ENCODE measurements around the gene HYI. TPM values are rescaled to one million over a fixed set of nuclear protein-coding genes. Genes with fewer than 3 reads are reported as not detected.
"Not testable (repeated sequence)": the region's sequence is repeated elsewhere in the genome, so short reads cannot be mapped to it uniquely, and the experiment has no call there.

Gene HYI, protein sequence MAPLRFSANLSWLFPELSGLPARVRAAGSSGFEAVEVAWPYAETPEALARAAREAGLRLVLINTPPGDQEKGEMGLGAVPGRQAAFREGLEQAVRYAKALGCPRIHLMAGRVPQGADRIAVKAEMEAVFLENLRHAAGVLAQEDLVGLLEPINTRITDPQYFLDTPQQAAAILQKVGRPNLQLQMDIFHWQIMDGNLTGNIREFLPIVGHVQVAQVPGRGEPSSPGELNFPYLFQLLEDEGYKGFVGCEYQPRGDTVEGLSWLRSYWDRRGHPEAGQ
- 10 to 100 TPM; 10.8 to 13.5 TPM for total RNA-seq

DNA sequence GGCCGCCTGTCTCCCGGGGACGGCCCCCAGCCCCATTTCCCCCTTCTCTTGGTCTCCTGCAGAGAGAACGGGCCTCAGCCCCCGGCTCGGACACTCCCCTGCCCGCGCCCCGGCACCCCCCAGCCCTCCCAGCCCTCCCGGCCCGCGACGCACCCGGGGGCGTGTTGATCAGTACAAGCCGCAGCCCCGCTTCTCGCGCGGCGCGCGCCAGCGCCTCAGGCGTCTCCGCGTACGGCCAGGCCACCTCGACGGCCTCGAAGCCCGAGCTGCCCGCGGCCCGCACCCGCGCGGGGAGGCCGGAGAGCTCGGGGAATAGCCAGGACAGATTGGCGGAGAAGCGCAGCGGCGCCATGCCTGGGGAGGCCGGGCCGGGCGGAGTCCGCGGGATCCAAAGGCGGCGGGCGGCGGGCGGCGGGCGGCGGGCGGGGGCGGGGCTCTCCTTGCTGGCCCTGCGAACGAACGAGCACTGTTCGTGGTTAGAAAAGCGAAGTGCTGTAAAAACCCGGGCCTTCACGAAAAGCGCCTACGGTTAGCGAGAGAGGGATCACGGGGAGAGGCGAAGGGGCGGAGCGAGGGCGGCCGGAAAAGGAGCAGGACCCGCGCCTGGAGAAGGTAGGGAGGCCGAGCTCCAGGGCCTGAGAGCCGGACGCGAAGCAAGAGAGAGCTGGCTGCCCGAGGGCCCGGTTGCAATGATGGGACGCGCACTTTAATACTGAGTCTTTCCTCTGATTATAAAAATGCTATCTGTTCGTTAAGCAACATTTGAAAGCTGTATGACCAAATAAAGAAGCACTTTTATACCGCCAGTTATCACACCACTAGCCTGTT lies at the start of gene HYI:
TSS of gene HYI (minus strand) at position 490 of the 828 bp plus-strand sequence. CDS start at position 352, 138 bp downstream.
- ATAC-seq (peak; percentile 65), DNase-seq (peak; percentile 84)
- no peaks in the 10 kb centered on the region for H3K9me3 Mint-ChIP-seq (ENCODE audit: low read depth)
- H3K27ac Mint-ChIP-seq, result peak within 1 kb of the TSS; percentile 79
- H3K27me3 Mint-ChIP-seq, result peaks cover 15% of the 10 kb centered on the region
- POLR2A ChIA-PET, result interaction anchor here (1.3 kb wide), 1 partner anchor 197 kb away, joined by 5 read pairs; the partner anchor contains the start of gene KDM4A
- peaks cover 8% of the 10 kb centered on the region for H3K36me3 Mint-ChIP-seq (ENCODE audit: low read depth)
- intact Hi-C loops (cut with DNase I, micrococcal nuclease), result loop anchor here in 1 of 2 experiments (1.0 to 10.0 kb wide), 7 partner anchors 85 to 999 kb away; partner anchors contain the start of genes B4GALT2, CDC20, CFAP57 and EBNA1BP2
- H3K4me1 Mint-ChIP-seq, result peaks cover 17% of the 10 kb centered on the region
- CTCF ChIA-PET, result interaction anchor here (0.8 to 1.6 kb wide), 5 partner anchors 12 to 227 kb away, joined by 3 to 7 read pairs (median 3); no protein-coding TSS in a partner anchor
- peak within 1 kb of the TSS; percentile 79 for H3K4me3 Mint-ChIP-seq

DNA sequence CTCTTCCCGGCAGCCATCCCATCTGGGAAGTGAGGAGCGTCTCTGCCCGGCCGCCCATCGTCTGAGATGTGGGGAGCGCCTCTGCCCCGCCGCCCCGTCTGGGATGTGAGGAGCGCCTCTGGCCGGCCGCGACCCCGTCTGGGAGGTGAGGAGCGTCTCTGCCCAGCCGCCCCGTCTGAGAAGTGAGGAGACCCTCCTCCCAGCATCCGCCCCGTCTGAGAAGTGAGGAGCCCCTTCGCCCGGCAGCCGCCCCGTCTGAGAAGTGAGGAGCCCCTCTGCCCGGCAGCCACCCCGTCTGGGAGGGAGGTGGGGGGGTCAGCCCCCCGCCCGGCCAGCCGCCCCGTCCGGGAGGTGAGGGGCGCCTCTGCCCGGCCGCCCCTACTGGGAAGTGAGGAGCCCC lies 48.1 kb upstream of the HYI start:
- POLR2A ChIA-PET; intact Hi-C loops (cut with DNase I, micrococcal nuclease); ATAC-seq; H3K27ac Mint-ChIP-seq; CTCF ChIA-PET; H3K4me1 Mint-ChIP-seq; H3K36me3 Mint-ChIP-seq (ENCODE audit: low read depth); H3K4me3 Mint-ChIP-seq; H3K9me3 Mint-ChIP-seq (ENCODE audit: low read depth); DNase-seq; H3K27me3 Mint-ChIP-seq: not testable (repeated sequence)

DNA sequence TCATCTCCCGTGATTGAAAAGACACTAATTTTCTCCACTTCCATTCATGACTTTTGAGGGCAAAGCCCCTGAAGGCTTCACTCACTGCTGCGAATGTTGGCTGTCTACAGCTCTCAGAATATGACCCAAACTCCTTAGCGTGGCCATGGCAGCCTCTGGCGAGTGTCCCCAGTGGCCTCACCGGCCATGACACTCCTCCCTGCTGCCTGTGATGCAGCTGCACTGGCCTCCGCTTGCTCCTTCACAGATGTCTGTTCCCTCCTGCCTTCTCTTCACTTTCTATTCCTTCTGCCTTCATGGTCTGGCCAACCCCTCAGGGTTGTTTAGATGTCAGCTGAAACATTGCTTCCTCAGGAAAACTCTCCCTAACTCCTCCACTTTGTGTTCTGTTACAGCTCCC lies 46.2 kb upstream of the HYI start:
- Mint-ChIP-seq H3K9me3 (ENCODE audit: low read depth) (no peaks in the 10 kb centered on the region), H3K27me3 (peaks cover 14% of the 10 kb centered on the region), H3K36me3 (ENCODE audit: low read depth) (no peaks in the 10 kb centered on the region), H3K4me1 (no peaks in the 10 kb centered on the region), H3K27ac (no peak overlapping the region), H3K4me3 (no peak overlapping the region)
- no peak for ATAC-seq
- ChIA-PET CTCF (interaction anchor here (0.6 kb wide), 1 partner anchor 278 kb away, joined by 4 read pairs; no protein-coding TSS in a partner anchor), POLR2A (no interaction called here)
- intact Hi-C loops (cut with DNase I, micrococcal nuclease), result no loop called here
- no peak for DNase-seq

DNA sequence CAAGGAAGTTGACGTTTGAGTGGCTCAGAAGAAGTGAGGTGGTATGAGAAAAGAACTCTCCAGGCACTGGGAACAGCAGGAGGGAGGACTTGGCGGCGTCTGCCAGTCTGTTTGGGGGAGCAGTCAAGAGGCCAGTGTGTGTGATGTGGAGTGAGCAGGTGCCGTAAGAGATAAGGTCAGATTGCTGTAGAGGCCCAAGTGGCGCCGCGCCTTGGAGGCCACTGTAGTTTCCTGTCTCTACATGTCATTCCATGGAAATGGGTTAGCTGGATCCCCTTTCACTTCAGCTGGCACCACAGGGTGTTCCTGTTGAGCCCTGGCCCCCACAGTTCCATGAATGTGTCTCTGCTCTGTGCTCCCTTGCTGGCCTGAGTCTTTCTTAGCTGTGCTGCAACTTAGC lies 41.5 kb upstream of the HYI start:
- peaks cover 11% of the 10 kb centered on the region for H3K9me3 Mint-ChIP-seq (ENCODE audit: low read depth)
- no peak overlapping the region for H3K4me3 Mint-ChIP-seq
- no peaks in the 10 kb centered on the region for H3K36me3 Mint-ChIP-seq (ENCODE audit: low read depth)
- POLR2A ChIA-PET, result interaction anchor here (0.5 kb wide), 1 partner anchor 1276 kb away, joined by 4 read pairs; no protein-coding TSS in a partner anchor
- intact Hi-C loops (cut with DNase I, micrococcal nuclease), result no loop called here
- DNase-seq, result no peak
- CTCF ChIA-PET, result no interaction called here
- no peaks in the 10 kb centered on the region for H3K4me1 Mint-ChIP-seq
- H3K27me3 Mint-ChIP-seq, result peaks cover 16% of the 10 kb centered on the region
- H3K27ac Mint-ChIP-seq, result no peak overlapping the region
- ATAC-seq, result no peak

DNA sequence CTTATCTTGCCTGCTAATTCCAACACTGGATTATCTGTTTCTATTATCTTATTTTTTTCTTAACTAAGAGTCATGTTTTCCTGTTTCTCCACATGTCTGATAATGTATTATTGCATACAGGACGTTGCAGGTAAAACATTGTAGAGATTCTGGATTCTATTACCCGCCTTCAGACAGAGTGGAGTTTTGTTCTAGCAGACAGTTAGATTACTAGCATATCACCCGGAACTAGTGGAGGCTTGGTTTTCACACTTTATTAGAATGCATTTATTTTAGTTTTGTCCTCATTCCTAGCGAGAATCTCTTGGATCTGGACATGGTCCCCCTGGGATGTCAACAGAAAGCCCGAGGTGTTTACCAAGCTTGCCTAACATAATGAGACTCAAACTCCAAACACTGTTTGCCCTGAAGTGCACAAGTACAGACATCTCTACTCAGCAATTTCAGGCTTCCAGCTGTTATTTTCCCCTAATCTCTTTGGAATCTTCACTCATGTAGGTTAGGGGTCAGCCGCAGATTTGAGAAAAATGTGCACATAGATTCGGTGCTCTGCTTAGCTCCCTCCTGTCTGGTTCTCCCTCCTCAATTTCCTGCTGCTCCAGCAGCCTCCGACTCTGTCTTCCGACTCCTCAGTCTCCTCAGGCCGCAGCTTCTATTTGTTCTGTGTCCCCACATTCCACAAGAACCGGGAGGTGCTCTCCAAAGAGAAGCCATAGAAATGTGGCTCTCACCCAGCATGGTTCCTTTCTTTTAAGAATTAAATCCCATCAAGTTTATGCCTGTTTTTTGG lies 40.1 kb upstream of the HYI start:
- no peaks in the 10 kb centered on the region for H3K4me1 Mint-ChIP-seq
- no peak overlapping the region for H3K4me3 Mint-ChIP-seq
- CTCF ChIA-PET, result no interaction called here
- ATAC-seq (no peak), DNase-seq (no peak)
- peaks cover 19% of the 10 kb centered on the region for H3K9me3 Mint-ChIP-seq (ENCODE audit: low read depth)
- H3K36me3 Mint-ChIP-seq (ENCODE audit: low read depth), result peaks cover 2% of the 10 kb centered on the region
- peaks cover 11% of the 10 kb centered on the region for H3K27me3 Mint-ChIP-seq
- POLR2A ChIA-PET, result no interaction called here
- intact Hi-C loops (cut with DNase I, micrococcal nuclease), result no loop called here
- H3K27ac Mint-ChIP-seq, result no peak overlapping the region

DNA sequence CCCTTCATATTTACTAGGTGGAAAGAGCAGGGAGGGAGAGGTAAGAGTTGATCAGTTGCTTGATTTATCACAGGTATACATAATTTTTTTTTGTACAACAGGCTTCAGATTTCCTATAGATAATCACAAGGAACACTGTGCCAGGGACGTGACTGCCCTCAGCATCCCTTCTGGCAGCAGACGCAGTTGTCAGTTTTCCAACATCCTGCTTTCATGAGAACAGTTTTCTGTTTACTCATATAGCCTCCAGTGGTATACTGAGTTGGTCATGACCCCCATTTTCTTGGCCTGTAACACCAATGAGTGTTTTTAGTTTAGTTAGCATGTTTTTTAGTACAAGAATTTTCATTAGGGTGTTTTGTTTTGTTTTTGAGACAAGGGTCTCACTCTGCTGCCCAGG lies 39.1 kb upstream of the HYI start:
- Mint-ChIP-seq H3K9me3 (ENCODE audit: low read depth) (peaks cover 23% of the 10 kb centered on the region), H3K27me3 (peaks cover 11% of the 10 kb centered on the region), H3K36me3 (ENCODE audit: low read depth) (peaks cover 2% of the 10 kb centered on the region), H3K4me3 (no peak overlapping the region), H3K27ac (no peak overlapping the region), H3K4me1 (no peaks in the 10 kb centered on the region)
- ATAC-seq (no peak), DNase-seq (no peak)
- intact Hi-C loops (cut with DNase I, micrococcal nuclease), result no loop called here
- POLR2A ChIA-PET, result no interaction called here
- CTCF ChIA-PET, result interaction anchor here (0.7 kb wide), 1 partner anchor 88 kb away, joined by 4 read pairs; no protein-coding TSS in a partner anchor

DNA sequence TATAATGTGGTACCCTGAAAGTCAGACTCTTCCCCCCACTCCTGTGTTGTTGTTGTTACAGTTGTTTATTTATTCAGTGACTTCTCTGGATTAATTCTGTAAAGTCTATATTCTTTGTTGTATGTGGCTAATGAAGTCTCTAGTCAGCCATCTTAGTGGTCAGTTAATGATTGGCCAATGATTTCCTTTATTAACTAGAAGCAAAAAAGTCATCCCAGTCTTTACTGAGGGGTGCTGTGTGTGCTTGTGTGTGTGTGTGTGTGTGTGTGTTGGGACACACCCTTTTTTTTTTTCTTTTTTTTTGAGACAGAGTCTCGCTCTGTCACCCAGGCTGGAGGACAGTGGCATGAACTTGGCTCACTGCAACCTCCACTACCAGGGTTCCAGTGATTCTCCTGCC lies 37.3 kb upstream of the HYI start:
- H3K4me1 Mint-ChIP-seq, result no peaks in the 10 kb centered on the region
- H3K27ac Mint-ChIP-seq, result no peak overlapping the region
- no peak overlapping the region for H3K4me3 Mint-ChIP-seq
- ATAC-seq, result no peak
- CTCF ChIA-PET, result no interaction called here
- H3K27me3 Mint-ChIP-seq, result peaks cover 11% of the 10 kb centered on the region
- intact Hi-C loops (cut with DNase I, micrococcal nuclease), result no loop called here
- H3K9me3 Mint-ChIP-seq (ENCODE audit: low read depth), result peaks cover 29% of the 10 kb centered on the region
- peaks cover 2% of the 10 kb centered on the region for H3K36me3 Mint-ChIP-seq (ENCODE audit: low read depth)
- DNase-seq, result no peak
- POLR2A ChIA-PET, result no interaction called here

DNA sequence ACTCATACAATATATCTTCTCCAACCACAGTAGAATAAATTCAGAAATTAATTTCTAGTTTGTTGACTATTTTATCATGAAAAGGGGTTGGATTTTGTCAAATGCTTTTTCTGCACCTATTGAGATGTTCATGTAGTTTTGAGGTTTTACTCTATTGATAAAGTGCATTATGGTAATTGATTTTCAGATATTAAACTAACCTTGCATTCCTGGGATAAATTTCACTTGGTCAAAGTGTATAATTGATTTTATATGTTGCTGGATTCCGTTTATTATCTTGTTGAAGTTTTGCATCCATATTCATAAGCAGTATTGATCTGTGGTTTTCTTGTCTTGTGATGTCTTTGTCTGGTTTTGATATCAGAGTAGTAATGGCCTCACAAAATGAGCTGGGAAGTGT lies 34.4 kb upstream of the HYI start:
- H3K36me3 Mint-ChIP-seq (ENCODE audit: low read depth), result peaks cover 2% of the 10 kb centered on the region
- CTCF ChIA-PET, result no interaction called here
- no peaks in the 10 kb centered on the region for H3K4me1 Mint-ChIP-seq
- no peak for DNase-seq
- POLR2A ChIA-PET, result no interaction called here
- ATAC-seq, result no peak
- H3K27ac Mint-ChIP-seq, result no peak overlapping the region
- no peak overlapping the region for H3K4me3 Mint-ChIP-seq
- intact Hi-C loops (cut with DNase I, micrococcal nuclease), result no loop called here
- peaks cover 29% of the 10 kb centered on the region for H3K9me3 Mint-ChIP-seq (ENCODE audit: low read depth)
- peaks cover 5% of the 10 kb centered on the region for H3K27me3 Mint-ChIP-seq

DNA sequence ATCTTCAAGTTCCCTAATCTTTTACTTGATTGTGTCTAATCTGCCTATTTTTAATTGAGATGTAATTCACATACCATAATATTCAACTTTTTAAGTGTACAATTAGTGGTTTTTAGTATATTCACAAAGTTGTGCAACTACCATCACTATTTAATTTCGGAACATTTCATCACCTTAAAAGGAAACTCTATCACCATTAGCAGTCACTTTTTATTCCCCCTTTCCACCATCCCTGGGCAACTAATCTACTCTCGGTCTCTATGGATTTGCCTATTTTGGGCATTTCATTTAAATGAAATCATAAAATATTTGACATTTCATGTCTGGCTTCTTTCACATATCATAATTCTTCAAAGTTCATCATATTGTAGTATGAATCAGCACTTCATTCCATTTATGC lies 30.6 kb upstream of the HYI start:
- Mint-ChIP-seq H3K27me3 (peaks cover 2% of the 10 kb centered on the region), H3K4me3 (no peak overlapping the region), H3K9me3 (ENCODE audit: low read depth) (peaks cover 12% of the 10 kb centered on the region), H3K27ac (no peak overlapping the region), H3K4me1 (no peaks in the 10 kb centered on the region), H3K36me3 (ENCODE audit: low read depth) (no peaks in the 10 kb centered on the region)
- DNase-seq (no peak), ATAC-seq (no peak)
- intact Hi-C loops (cut with DNase I, micrococcal nuclease), result no loop called here
- POLR2A ChIA-PET, result no interaction called here
- CTCF ChIA-PET, result no interaction called here

DNA sequence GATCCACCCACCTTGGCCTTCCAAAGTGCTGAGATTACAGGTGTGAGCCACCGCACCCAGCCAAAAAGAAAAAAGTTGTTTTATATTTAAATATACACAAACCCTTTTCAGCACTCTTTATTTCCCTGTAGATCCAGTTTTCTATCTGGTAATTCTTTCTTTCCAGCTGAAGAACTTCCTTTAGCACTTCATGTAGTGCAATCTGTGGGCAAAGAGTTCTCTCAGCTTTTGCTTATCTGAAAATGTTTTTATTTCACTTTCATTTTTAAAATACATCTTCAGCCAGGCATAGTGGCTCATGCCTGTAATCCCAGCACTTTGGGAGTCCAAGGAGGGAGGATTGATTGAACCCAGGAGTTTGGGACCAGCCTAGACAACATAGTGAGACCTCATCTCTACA lies 28.5 kb upstream of the HYI start:
- ChIA-PET CTCF (interaction anchor here (0.7 kb wide), 1 partner anchor 29 kb away, joined by 4 read pairs; no protein-coding TSS in a partner anchor), POLR2A (no interaction called here)
- Mint-ChIP-seq H3K36me3 (ENCODE audit: low read depth) (no peaks in the 10 kb centered on the region), H3K27ac (no peak overlapping the region), H3K4me1 (no peaks in the 10 kb centered on the region), H3K27me3 (peaks cover 2% of the 10 kb centered on the region), H3K4me3 (no peak overlapping the region), H3K9me3 (ENCODE audit: low read depth) (peaks cover 3% of the 10 kb centered on the region)
- ATAC-seq (no peak), DNase-seq (no peak)
- intact Hi-C loops (cut with DNase I, micrococcal nuclease), result no loop called here

DNA sequence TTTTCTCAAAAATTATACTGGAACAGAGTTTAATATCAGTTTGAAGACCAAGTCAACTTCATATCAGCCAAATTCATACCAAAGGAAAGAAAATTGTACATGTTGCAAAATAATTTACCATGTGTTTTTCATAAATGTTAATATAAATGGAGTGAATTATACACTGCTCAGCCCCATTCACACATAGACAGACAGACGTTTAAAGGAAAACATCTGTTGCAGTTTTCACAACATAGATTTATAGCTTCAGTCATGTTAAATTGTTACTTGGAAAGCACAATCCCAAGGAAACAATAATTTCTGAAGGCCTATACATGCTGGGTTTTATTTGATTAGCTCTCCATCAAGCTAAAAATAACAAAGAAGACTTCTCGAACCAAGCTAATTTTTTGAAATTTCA lies 27.8 kb upstream of the HYI start:
- Mint-ChIP-seq H3K27ac (no peak overlapping the region), H3K9me3 (ENCODE audit: low read depth) (no peaks in the 10 kb centered on the region), H3K36me3 (ENCODE audit: low read depth) (no peaks in the 10 kb centered on the region), H3K4me1 (no peaks in the 10 kb centered on the region), H3K27me3 (peaks cover 2% of the 10 kb centered on the region), H3K4me3 (no peak overlapping the region)
- ATAC-seq (no peak), DNase-seq (no peak)
- intact Hi-C loops (cut with DNase I, micrococcal nuclease), result no loop called here
- ChIA-PET POLR2A (interaction anchor here (0.6 kb wide), 1 partner anchor 8 kb away, joined by 4 read pairs; no protein-coding TSS in a partner anchor), CTCF (interaction anchor here (0.7 kb wide), 2 partner anchors 29 to 53 kb away, joined by 3 to 4 read pairs; no protein-coding TSS in a partner anchor)

Data from activated CD4-positive, alpha-beta T cell treated with anti-CD3 and anti-CD28 coated beads for 36 hours (primary cell).